Adrenal gland (tissue), 12 donors: ENCODE data around the gene CLEC18A. TPM values are rescaled to one million over a fixed set of nuclear protein-coding genes. Genes with fewer than 3 reads are reported as not detected.
"Not testable (repeated sequence)": the region's sequence is repeated elsewhere in the genome, so short reads cannot be mapped to it uniquely, and the experiment has no call there.

ENCODE experiments used
- DNase-seq, 7 donors: peaks; one replicate each; pipeline ENCODE4 v3.0.0-alpha.2; 2019 to 2020
- H3K27ac ChIP-seq, 5 donors: fragments of 200-600 bp; sonication (generic) in 4 of 5; 1 replicate in 3 of 5; 2 replicates in 2 of 5; pipeline versions ENCODE4 v1.5.1 to v1.8.0; 2016 to 2020; ENCODE audit warnings: mild to moderate bottlenecking in 1 of 5
- H3K27me3 ChIP-seq: fragments of 200-600 bp; 2 replicates; pipeline ENCODE4 v1.8.0; 2021
- H3K36me3 ChIP-seq, 2 donors: fragments of 200-600 bp; replicated peaks in 1 of 2; 1 replicate in 1 of 2; 2 replicates in 1 of 2; pipeline versions ENCODE4 v1.5.1 to v1.8.0; 2018 to 2022
- H3K4me1 ChIP-seq, 2 donors: fragments of 200-600 bp; replicated peaks in 1 of 2; 1 replicate in 1 of 2; 2 replicates in 1 of 2; pipeline versions ENCODE4 v1.5.1 to v1.8.0; 2018 to 2021
- H3K4me3 ChIP-seq, 4 donors: fragments of 200-600 bp; sonication (generic) in 3 of 4; one replicate each; pipeline ENCODE4 v1.5.1; 2016 to 2018
- H3K9me3 ChIP-seq, 3 donors: fragments of 200-600 bp; sonication (generic) in 1 of 3; replicated peaks in 1 of 3; 1 replicate in 2 of 3; 2 replicates in 1 of 3; pipeline versions ENCODE4 v1.5.1 to v1.8.0; 2016 to 2021
- WGBS, 4 donors: extraction: QIAGEN DNeasy Blood & Tissue Kit in 2 of 4; methylation state at CpG; one replicate each; pipeline versions ENCODE4 v1.1.5 to v1.1.7; 2013 to 2017; 5-methylcytosine and 5-hydroxymethylcytosine counted together
- intact Hi-C, 2 donors: fragments of 100-400 bp; cut with DNase I; formaldehyde crosslinking; loops; one replicate each; pipeline versions ENCODE4 v1.14.1 to v1.15.0; 2022 to 2023
- microRNA counts, 2 donors: library from miRNA; unstranded; fragments of <30 nt; microRNA quantifications; one replicate each; lab custom pipeline; 2016
- microRNA-seq, 3 donors: library from miRNA; unstranded; fragments of <30 nt; microRNA quantifications; one replicate each; pipeline ENCODE4, GENCODE V29; 2017 to 2020
- polyA plus RNA-seq, 3 donors: library from polyadenylated mRNA; stranded (reverse); fragments of 200-250 nt in 2 of 3; fragments of 350-450 nt in 1 of 3; fragmentation: Illumina TruSeq in 1 of 3; extraction: RNeasy Lipid Tissue Mini Kit (QIAGEN cat#74804) in 1 of 3; gene quantifications; one replicate each; pipeline ENCODE4 v1.2.3, GENCODE V29; 2013 to 2014
- small RNA-seq, 2 donors: library from RNA; depleted of rRNA; stranded (forward); fragments of <200 nt; gene quantifications; one replicate each; pipeline ENCODE3, GENCODE V24; 2016
- total RNA-seq, 9 donors: library from RNA; depleted of rRNA in 4 of 9; stranded (reverse); fragments of >200 nt in 4 of 9; fragments of 120-200 nt in 1 of 9; fragmentation: NEBNext Ultra II Directional in 1 of 9; extraction: Animal tissue kit (Norgen Biotek cat#: 25700) in 1 of 9; gene quantifications; one replicate each; pipeline versions ENCODE4 v1.1.0 to v1.2.4, GENCODE V29; 2013 to 2023
- donor health status: healthy with polysubstance abuse.
- donor health status: Bipolar disorder and iron deficiency.
- donor health status: DM: yes; HTN: yes; CAD: no.
- donor health status: DM: no; HTN: no; CAD: no.
- donor health status: DM: no; HTN: no; CAD: no.
- donor health status: DM: yes; HTN: yes; CAD: no.

The CLEC18A gene
- total and polyA plus RNA-seq, 12 donors: 1.0 to 8.0 (median 2.9) TPM

- H3K9me3 ChIP-seq, DNase-seq, H3K36me3 ChIP-seq, H3K4me1 ChIP-seq, H3K27me3 ChIP-seq, H3K4me3 ChIP-seq, intact Hi-C loops, H3K27ac ChIP-seq: not testable (repeated sequence)
- WGBS, 4 donors: 72 to 90% (median 81%) methylated on average over 3 of the region's 3 CpGs
These were observed 46.8 kb downstream of the CLEC18A start for GRCh38 chr16:69997956-69998355.

DNA sequence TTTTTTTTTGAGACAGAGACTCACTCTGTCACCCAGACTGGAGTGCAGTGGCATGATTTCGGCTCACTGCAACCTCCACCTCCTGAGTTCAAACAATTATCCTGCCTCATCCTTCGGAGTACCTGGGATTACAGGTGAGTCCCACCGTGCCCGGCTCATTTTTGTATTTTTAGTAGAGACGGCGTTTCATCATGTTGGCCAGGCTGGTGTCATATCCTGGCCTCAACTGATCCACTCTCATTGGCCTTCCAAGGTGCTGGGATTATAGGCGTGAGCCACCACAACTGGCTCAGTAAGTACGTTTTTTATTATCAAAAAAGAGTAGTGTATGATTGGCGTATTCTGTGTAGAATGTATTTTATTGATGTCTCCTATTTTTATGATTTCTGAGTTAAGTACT, 48.7 kb downstream of the CLEC18A start:
- 86 to 97% (median 95%) methylated on average over 9 of the region's 9 CpGs for WGBS, 4 donors
- intact Hi-C loops, H3K4me3 ChIP-seq, H3K27ac ChIP-seq, DNase-seq, H3K36me3 ChIP-seq, H3K27me3 ChIP-seq, H3K9me3 ChIP-seq, H3K4me1 ChIP-seq: not testable (repeated sequence)

DNA sequence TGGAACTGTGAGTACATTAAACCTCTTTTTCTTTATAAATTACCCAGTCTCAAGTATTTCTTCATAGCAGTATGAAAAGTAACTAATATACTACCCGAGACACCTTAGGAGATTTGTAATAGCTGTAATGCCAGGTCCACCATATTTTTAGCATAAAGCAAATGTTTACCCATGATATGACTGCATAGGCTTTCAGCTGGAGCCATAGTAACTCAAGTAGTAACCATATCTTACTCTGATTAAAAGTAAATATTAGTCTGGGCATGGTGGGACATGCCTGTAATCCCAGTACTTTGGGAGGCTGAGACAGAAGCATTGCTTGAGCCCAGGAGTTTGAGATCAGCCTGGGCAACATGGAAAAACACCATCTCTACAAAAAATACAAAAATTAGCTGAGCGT, 52.4 kb downstream of the CLEC18A start:
- intact Hi-C loops, H3K4me3 ChIP-seq, H3K36me3 ChIP-seq, H3K27me3 ChIP-seq, H3K27ac ChIP-seq, H3K9me3 ChIP-seq, H3K4me1 ChIP-seq, DNase-seq: not testable (repeated sequence)
- WGBS, 4 donors: 88 to 100% (median 97%) methylated on average over 2 of the region's 2 CpGs

DNA sequence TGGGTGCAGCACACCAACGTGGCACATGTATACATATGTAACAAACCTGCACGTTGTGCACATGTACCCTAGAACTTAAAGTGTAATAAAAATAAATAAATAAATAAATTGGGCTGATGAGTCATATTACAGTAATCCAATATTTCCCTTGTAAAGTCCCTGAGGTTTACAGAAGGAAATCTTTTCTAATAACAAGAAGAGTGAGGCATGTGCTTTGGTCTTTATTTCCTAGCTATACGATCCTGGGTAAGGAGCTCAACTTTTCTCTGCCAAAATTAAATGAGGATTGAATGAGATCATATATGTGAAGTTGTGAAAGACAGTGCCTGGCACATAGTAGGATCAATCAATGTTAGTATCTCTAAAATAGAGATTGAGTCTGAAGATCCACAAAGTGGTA, 57.5 kb downstream of the CLEC18A start:
- H3K4me1 ChIP-seq, H3K36me3 ChIP-seq, DNase-seq, H3K27me3 ChIP-seq, H3K27ac ChIP-seq, intact Hi-C loops, H3K4me3 ChIP-seq, H3K9me3 ChIP-seq: not testable (repeated sequence)
- WGBS, 4 donors: 90 to 99% (median 96%) methylated on average over 3 of the region's 3 CpGs

DNA sequence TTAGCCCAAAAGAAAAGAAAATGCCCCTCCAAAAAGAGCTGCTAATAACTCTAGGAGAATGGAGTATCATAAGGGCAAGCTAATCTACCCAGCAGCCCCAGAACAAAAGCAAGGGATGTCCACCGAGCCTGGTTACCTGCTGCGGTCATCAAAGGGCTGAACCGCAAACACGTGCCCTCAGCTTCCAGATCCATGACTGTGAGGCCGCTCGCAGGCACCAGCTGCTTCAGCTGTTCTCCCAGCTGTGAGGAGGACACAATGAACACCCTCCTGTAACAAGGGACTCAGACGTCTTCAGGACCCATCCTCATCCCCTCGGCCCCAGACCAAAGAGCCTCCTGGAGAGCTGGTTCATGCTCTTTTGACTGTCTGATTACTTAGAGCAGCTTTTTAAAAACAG, 59.5 kb downstream of the CLEC18A start:
- 83 to 97% (median 95%) methylated on average over 2 to 8 of the region's 8 CpGs for whole genome bisulfite sequencing, 4 donors
- H3K27ac ChIP-seq, intact Hi-C loops, H3K4me3 ChIP-seq, H3K9me3 ChIP-seq, DNase-seq, H3K27me3 ChIP-seq, H3K4me1 ChIP-seq: not testable (repeated sequence)
- H3K36me3 ChIP-seq: peaks cover 0 to 11% of the 10 kb centered on the region in 2 donors

DNA sequence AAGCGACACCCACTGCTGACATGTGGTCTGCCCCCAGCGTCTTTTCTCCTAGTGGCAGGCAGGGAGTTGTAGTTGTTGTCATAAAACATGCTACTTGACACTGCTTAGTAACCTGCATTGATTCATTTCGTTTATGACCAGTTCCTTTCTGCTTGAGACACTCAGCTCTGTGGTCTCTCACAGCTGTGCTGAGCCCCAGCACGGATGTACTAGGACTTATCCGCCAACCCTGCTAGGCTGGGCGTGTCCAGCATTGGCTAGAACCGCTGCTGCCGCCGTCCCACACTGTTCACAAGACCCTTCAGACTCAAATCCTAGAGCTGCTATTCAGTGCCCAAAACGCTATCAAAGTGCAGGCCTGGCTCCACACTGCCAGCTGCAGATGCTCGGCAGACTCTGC, 60.0 kb downstream of the CLEC18A start:
- H3K4me1 ChIP-seq, intact Hi-C loops, H3K27me3 ChIP-seq, H3K9me3 ChIP-seq, DNase-seq, H3K27ac ChIP-seq, H3K4me3 ChIP-seq: not testable (repeated sequence)
- WGBS, 4 donors: 70 to 88% (median 82%) methylated on average over 3 to 10 of the region's 11 CpGs
- H3K36me3 ChIP-seq: peaks cover 0 to 11% of the 10 kb centered on the region in 2 donors

DNA sequence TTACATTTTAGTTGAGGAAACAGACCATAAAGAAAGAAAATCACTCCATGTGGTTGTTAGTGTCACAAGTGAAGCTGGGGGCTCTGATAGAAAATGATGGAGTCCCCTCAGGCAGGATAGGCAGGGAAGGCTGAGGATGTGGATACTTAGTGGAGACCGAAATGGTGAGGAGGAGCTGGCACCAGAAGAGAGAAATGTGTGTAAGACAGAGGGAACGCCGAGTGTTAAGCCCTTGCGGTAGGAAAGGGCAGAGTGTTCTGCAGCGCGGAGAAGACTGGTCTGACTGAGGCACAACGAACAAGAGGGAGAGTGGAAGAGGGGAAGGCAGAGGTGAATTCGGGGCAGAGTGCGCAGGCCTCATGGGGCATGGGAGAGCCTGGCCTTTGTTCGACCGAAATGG, 61.2 kb downstream of the CLEC18A start:
- H3K4me1 ChIP-seq, H3K27ac ChIP-seq, DNase-seq, intact Hi-C loops, H3K27me3 ChIP-seq, H3K4me3 ChIP-seq, H3K9me3 ChIP-seq: not testable (repeated sequence)
- H3K36me3 ChIP-seq: peaks cover 0 to 13% of the 10 kb centered on the region in 2 donors
- WGBS, 4 donors: 92 to 94% (median 93%) methylated on average over 11 of the region's 11 CpGs

DNA sequence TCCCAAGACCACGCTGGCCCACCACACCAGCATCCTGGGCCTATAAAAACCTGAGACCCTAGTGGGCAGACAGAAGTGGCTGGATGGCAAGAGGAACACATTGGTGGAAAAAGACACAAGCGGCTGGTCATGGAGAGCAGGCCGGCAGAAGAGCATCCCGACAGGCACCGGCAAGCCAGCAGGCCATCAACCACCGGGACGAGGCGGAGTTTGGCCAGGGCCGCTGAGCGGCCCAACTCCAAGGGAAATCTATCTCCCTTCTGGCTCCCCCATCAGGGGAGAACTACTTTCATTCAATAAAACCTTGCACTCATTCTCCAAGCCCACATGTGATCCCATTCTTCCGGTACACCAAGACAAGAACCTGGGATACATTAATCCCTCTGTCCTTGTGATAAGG, 61.8 kb downstream of the CLEC18A start:
- intact Hi-C loops, H3K4me1 ChIP-seq, H3K27me3 ChIP-seq, DNase-seq, H3K4me3 ChIP-seq, H3K9me3 ChIP-seq, H3K27ac ChIP-seq: not testable (repeated sequence)
- 89 to 98% (median 92%) methylated on average over 9 to 11 of the region's 11 CpGs for WGBS, 4 donors
- H3K36me3 ChIP-seq: peaks cover 0 to 17% of the 10 kb centered on the region in 2 donors

MicroRNAs within 50 kb of the gene (microRNA counts, 767-probe panel; counts per million panel counts)
- microRNA hsa-miR-140-3p (lab: Ali Mortazavi, UCI) (3,415 to 3,603 counts per million in 2 donors), microRNA hsa-miR-140-5p (lab: Ali Mortazavi, UCI) (5,774 to 6,127 counts per million in 2 donors)

Small RNA genes within 50 kb of the gene (microRNA-seq; reads per million reads assigned to microRNA genes)
- gene MIR140: 4,233 to 13,277 (median 6,882) reads per million in 3 donors

Small RNA genes within 50 kb of the gene (small RNA-seq; reads per million reads assigned to genes)
- gene AC026468.1 (0 reads per million in 2 donors), gene MIR140 (293 to 386 reads per million in 2 donors)

Other genes starting within 250 kb of the CLEC18A start
- gene NQO1, start 224.8 kb upstream of the CLEC18A start, total RNA-seq: 100 to 1,000 TPM in 4 of 9 donors, 10 to 100 TPM in 5; 52.1 to 226 (median 93.5) TPM
- gene NQO1, start 224.8 kb upstream of the CLEC18A start, polyA plus RNA-seq: 100 to 1,000 TPM in 2 of 3 donors, 10 to 100 TPM in 1; 22.0 to 171 (median 102) TPM
- 10 to 100 TPM; 26.9 to 98.4 (median 76.4) TPM for gene NOB1, start 196.4 kb upstream of the CLEC18A start, total RNA-seq
- gene NOB1, start 196.4 kb upstream of the CLEC18A start, polyA plus RNA-seq: 10 to 100 TPM; 29.5 to 68.1 (median 38.6) TPM
- gene WWP2, start 189.0 kb upstream of the CLEC18A start, total RNA-seq: 10 to 100 TPM; 40.5 to 99.8 (median 77.7) TPM
- 10 to 100 TPM; 28.3 to 45.7 (median 31.6) TPM for gene WWP2, start 189.0 kb upstream of the CLEC18A start, polyA plus RNA-seq
- gene PDPR, start 163.0 kb downstream of the CLEC18A start, total RNA-seq: 10 to 100 TPM; 14.6 to 58.7 (median 28.2) TPM
- gene PDPR, start 163.0 kb downstream of the CLEC18A start, polyA plus RNA-seq: 10 to 100 TPM in 2 of 3 donors, 1 to 10 TPM in 1; 8.2 to 16.3 (median 13.4) TPM
- 1 to 10 TPM in 3 of 9 donors, under 1 TPM in 3, not detected in 3; 0.25 to 2.9 (median 1.1) TPM for gene CLEC18C, start 222.5 kb downstream of the CLEC18A start, total RNA-seq
- gene CLEC18C, start 222.5 kb downstream of the CLEC18A start, polyA plus RNA-seq: 1 to 10 TPM in 1 of 3 donors, under 1 TPM in 2; 0.17 to 2.0 (median 0.26) TPM